GM19372 (cell line): ENCODE data around the gene ANKRD52.
A peak's percentile ranks its signal among the peaks of the same experiment; 100 is the strongest.
"Not testable (repeated sequence)": the region's sequence is repeated elsewhere in the genome, so short reads cannot be mapped to it uniquely, and the experiment has no call there.

Experiments used
- ATAC-seq: cut with Tn5 transposase; IDR thresholded peaks from one replicate; pipeline ENCODE4 v1.9.1; 2021; ENCODE audit warnings: mild to moderate bottlenecking, low read depth, moderate library complexity; ENCODE audit not compliant: unreplicated experiment

The ANKRD52 gene

GRCh38 chr12:56258068-56258819 lies at the start of gene ANKRD52:
ANKRD52 (minus strand) TSS chr12:56258384; CDS start chr12:56258269, 115 bp downstream.
- ATAC-seq = peak; percentile 83

GRCh38 chr12:56307221-56307965 lies 49.2 kb upstream of the ANKRD52 start:
- ATAC-seq = no peak

GRCh38 chr12:56304872-56305590 lies 46.8 kb upstream of the ANKRD52 start:
- ATAC-seq = no peak

- no peak for ATAC-seq
Measured at GRCh38 chr12:56304276-56304675, 46.1 kb upstream of the ANKRD52 start.

- no peak for ATAC-seq
Measured at GRCh38 chr12:56300644-56301464, 42.7 kb upstream of the ANKRD52 start.

GRCh38 chr12:56299853-56300643 lies 41.9 kb upstream of the ANKRD52 start, which contains the start of gene CS:
CS (minus strand) TSS chr12:56300330; CDS start chr12:56300201, 129 bp downstream.
- ATAC-seq = peak; percentile 88

- ATAC-seq = no peak
Measured at GRCh38 chr12:56299308-56299852, 41.2 kb upstream of the ANKRD52 start.

GRCh38 chr12:56298828-56299227 lies 40.6 kb upstream of the ANKRD52 start:
- no peak for ATAC-seq

GRCh38 chr12:56297400-56297799 lies 39.2 kb upstream of the ANKRD52 start:
- no peak for ATAC-seq

- ATAC-seq = no peak
Measured at GRCh38 chr12:56296295-56296694, 38.1 kb upstream of the ANKRD52 start.

GRCh38 chr12:56293795-56294194 lies 35.6 kb upstream of the ANKRD52 start:
- no peak for ATAC-seq

GRCh38 chr12:56288705-56289387 lies 30.7 kb upstream of the ANKRD52 start:
- no peak for ATAC-seq

GRCh38 chr12:56286044-56286830 lies 28.1 kb upstream of the ANKRD52 start:
- no peak for ATAC-seq

- ATAC-seq = not testable (repeated sequence)
Measured at GRCh38 chr12:56284263-56284662, 26.1 kb upstream of the ANKRD52 start.

GRCh38 chr12:56282579-56282978 lies 24.4 kb upstream of the ANKRD52 start:
- ATAC-seq = no peak

- no peak for ATAC-seq
Measured at GRCh38 chr12:56282030-56282429, 23.8 kb upstream of the ANKRD52 start.

GRCh38 chr12:56280849-56281248 lies 22.7 kb upstream of the ANKRD52 start:
- ATAC-seq = no peak

- no peak for ATAC-seq
Measured at GRCh38 chr12:56278905-56279304, 20.7 kb upstream of the ANKRD52 start.
